Fibroblast of villous mesenchyme (primary cell): ENCODE results near the gene CLEC4M. TPM values are rescaled to one million over a fixed set of nuclear protein-coding genes. Genes with fewer than 3 reads are reported as not detected.

Experiments used
- DNase-seq: peaks from one replicate; pipeline ENCODE4 v3.0.0-alpha.2; 2010; ENCODE audit warnings: low read depth
- H3K4me3 ChIP-seq: 2 replicates; pipeline ENCODE4 v1.5.1; 2011; ENCODE audit warnings: low read depth, mild to moderate bottlenecking, low read length
- CTCF ChIP-seq: IDR thresholded peaks from 2 replicates; pipeline ENCODE4 v1.5.1; 2012; ENCODE audit warnings: low read depth, mild to moderate bottlenecking, low read length; ENCODE audit not compliant: insufficient read depth
- total RNA-seq: library from RNA; depleted of rRNA; stranded (reverse); fragments of >200 nt; gene quantifications from 2 replicates; pipeline ENCODE4 v1.2.3, GENCODE V29; 2012

The CLEC4M gene
- total RNA-seq, 1 donor: not detected

GRCh38 chr19:7734220-7735203 lies 28.5 kb upstream of the CLEC4M start:
- no peak for TF ChIP-seq CTCF
- DNase-seq: peak; percentile 54
- H3K4me3 ChIP-seq: no peak overlapping the region

- DNase-seq: no peak
- no peak overlapping the region for H3K4me3 ChIP-seq
- TF ChIP-seq CTCF: no peak
These were observed 26.9 kb upstream of the CLEC4M start for GRCh38 chr19:7736148-7736547.

- no peak for TF ChIP-seq CTCF
- no peak overlapping the region for H3K4me3 ChIP-seq
- DNase-seq: no peak
These were observed 25.8 kb upstream of the CLEC4M start for GRCh38 chr19:7737215-7737614.

- DNase-seq: no peak
- no peak for TF ChIP-seq CTCF
- H3K4me3 ChIP-seq: no peak overlapping the region
These were observed 25.0 kb upstream of the CLEC4M start for GRCh38 chr19:7738023-7738422.

GRCh38 chr19:7739211-7739755 lies 23.8 kb upstream of the CLEC4M start:
- no peak overlapping the region for H3K4me3 ChIP-seq
- no peak for DNase-seq
- no peak for TF ChIP-seq CTCF

- no peak for TF ChIP-seq CTCF
- no peak overlapping the region for H3K4me3 ChIP-seq
- DNase-seq: no peak
These were observed 23.0 kb upstream of the CLEC4M start for GRCh38 chr19:7739801-7740681.
